ENCODE results near the gene EID3. TPM values are rescaled to one million over a fixed set of nuclear protein-coding genes. Genes with fewer than 3 reads are reported as not detected.
"Not testable (repeated sequence)": the region's sequence is repeated elsewhere in the genome, so short reads cannot be mapped to it uniquely, and the experiment has no call there.

Gene EID3
- total RNA-seq, 1 donor from 2014 or later: 8.6 TPM

GRCh38 chr12:104290320-104290719 lies 13.2 kb upstream of the EID3 start:
- DNase-seq: no peak

GRCh38 chr12:104290855-104291254 lies 12.7 kb upstream of the EID3 start:
- no peak for DNase-seq

- DNase-seq: no peak
Measured at GRCh38 chr12:104291867-104292524, 11.5 kb upstream of the EID3 start.

- DNase-seq: no peak
Measured at GRCh38 chr12:104292872-104293794, 10.4 kb upstream of the EID3 start.

GRCh38 chr12:104294158-104294859 lies 9.2 kb upstream of the EID3 start:
- DNase-seq: not testable (repeated sequence)

- DNase-seq: no peak
Measured at GRCh38 chr12:104294927-104295668, 8.4 kb upstream of the EID3 start.

- no peak for DNase-seq
Measured at GRCh38 chr12:104295954-104296353, 7.6 kb upstream of the EID3 start.

- no peak for DNase-seq
Measured at GRCh38 chr12:104296718-104297117, 6.8 kb upstream of the EID3 start.

GRCh38 chr12:104297477-104298113 lies 5.9 kb upstream of the EID3 start:
- no peak for DNase-seq

- DNase-seq: no peak
Measured at GRCh38 chr12:104299842-104300481, 3.6 kb upstream of the EID3 start.

GRCh38 chr12:104304261-104305009 lies 896 bp downstream of the EID3 start:
- peak; percentile 43 for DNase-seq

GRCh38 chr12:104305349-104305748 lies 1.8 kb downstream of the EID3 start:
- no peak for DNase-seq

GRCh38 chr12:104306376-104306775 lies 2.8 kb downstream of the EID3 start:
- DNase-seq: no peak

- DNase-seq: no peak
Measured at GRCh38 chr12:104306943-104307654, 3.6 kb downstream of the EID3 start.

GRCh38 chr12:104307655-104308000 lies 4.1 kb downstream of the EID3 start:
- DNase-seq: no peak

- DNase-seq: no peak
Measured at GRCh38 chr12:104309446-104309993, 6.0 kb downstream of the EID3 start.

GRCh38 chr12:104310751-104311633 lies 7.5 kb downstream of the EID3 start:
- no peak for DNase-seq

GRCh38 chr12:104312202-104312601 lies 8.7 kb downstream of the EID3 start:
- no peak for DNase-seq

Data from skin of body (tissue), 2 donors.